Measurements from ENCODE around the gene CRLF3. TPM values are rescaled to one million over a fixed set of nuclear protein-coding genes. Genes with fewer than 3 reads are reported as not detected.
"Not testable (repeated sequence)": the region's sequence is repeated elsewhere in the genome, so short reads cannot be mapped to it uniquely, and the experiment has no call there.

CRLF3 gene
- total and polyA plus RNA-seq, 4 experiments from 2014 or later, result 92.7 to 123 (median 108) TPM

DNA sequence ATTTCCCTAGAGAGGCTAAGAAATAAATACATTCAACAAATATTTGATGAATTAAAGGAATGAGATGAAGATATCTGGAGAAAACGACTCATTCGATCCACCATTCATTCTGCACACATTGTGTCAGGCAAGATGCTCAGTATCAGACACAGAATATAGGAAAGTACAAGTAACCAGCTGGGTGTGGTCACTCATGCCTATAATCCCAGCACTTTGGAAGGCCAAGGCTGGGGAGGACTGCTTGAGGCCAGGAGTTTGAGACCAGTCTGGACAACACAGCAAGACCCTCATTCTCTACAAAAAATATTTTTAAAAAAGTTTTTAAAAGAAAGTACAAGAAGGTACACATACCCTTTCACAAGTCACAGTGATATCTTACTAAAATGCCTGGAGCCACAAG lies 42.3 kb downstream of the CRLF3 start:
- Histone ChIP-seq H3K27me3 (ENCODE audit: insufficient read depth, low read length) (no peaks in the 10 kb centered on the region), H3K4me3 (ENCODE audit: low read length in 2 of 2) (no peak overlapping the region), H3K27ac (ENCODE audit: low read depth, low read length) (no peak overlapping the region), H3K4me1 (ENCODE audit: insufficient read depth, low read length) (no peaks in the 10 kb centered on the region), H3K36me3 (ENCODE audit: insufficient read depth, low read length) (peaks cover 14% of the 10 kb centered on the region), H3K9me3 (ENCODE audit: control insufficient read depth in 1 of 2, low read length in 2 of 2) (no peaks in the 10 kb centered on the region)
- H3K4me1 Mint-ChIP-seq, result peaks cover 6 to 11% (median 7%) of the 10 kb centered on the region in 4 donors
- DNase-seq, result no peak
- H3K36me3 Mint-ChIP-seq, result peaks cover 22 to 45% of the 10 kb centered on the region in 2 donors
- H3K27ac Mint-ChIP-seq, result peak overlapping the region in 3 of 7 donors; percentile 10 to 57 (median 32)
- POLR2A ChIA-PET (ENCODE audit: partially characterized antibody), result interaction anchor here (1.5 kb wide), 1 partner anchor 43 kb away, joined by 4 read pairs; no protein-coding TSS in a partner anchor
- no peaks in the 10 kb centered on the region for H3K27me3 Mint-ChIP-seq
- no peaks in the 10 kb centered on the region for H3K9me3 Mint-ChIP-seq
- intact Hi-C loops (cut with micrococcal nuclease), result no loop called here
- CTCF ChIA-PET (ENCODE audit: partially characterized antibody), result no interaction called here
- no peak overlapping the region for H3K4me3 Mint-ChIP-seq

DNA sequence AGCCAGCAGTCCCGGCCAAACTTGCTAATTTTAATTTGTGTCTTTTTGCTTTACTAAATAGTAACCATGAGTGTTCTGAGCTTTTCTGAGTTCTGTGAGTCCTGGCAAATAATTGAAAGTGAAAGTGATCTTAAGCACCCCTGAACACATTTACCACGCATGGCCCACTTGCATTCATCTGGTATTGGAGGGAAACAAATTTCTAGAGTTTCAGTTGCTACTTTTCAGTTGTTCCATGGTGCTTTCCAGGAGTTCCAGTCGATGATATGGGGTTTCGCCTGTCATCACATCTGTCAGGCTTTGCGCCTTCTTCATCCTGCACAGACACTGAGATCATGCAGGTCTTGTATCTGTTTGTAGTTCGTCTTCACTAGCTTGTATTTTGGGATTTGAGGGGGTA lies 44.1 kb downstream of the CRLF3 start:
- Histone ChIP-seq H3K36me3 (ENCODE audit: insufficient read depth, low read length) (peaks cover 6% of the 10 kb centered on the region), H3K27me3 (ENCODE audit: insufficient read depth, low read length) (no peaks in the 10 kb centered on the region), H3K9me3 (ENCODE audit: control insufficient read depth in 1 of 2, low read length in 2 of 2) (no peaks in the 10 kb centered on the region), H3K4me3 (ENCODE audit: low read length in 2 of 2) (no peak overlapping the region), H3K4me1 (ENCODE audit: insufficient read depth, low read length) (no peaks in the 10 kb centered on the region), H3K27ac (ENCODE audit: low read depth, low read length) (no peak overlapping the region)
- DNase-seq, result no peak
- Mint-ChIP-seq H3K9me3 (no peaks in the 10 kb centered on the region), H3K4me3 (peak overlapping the region in 5 of 8 donors; percentile 2 to 43 (median 9)), H3K27ac (peak overlapping the region; percentile 53 to 93 (median 80)), H3K4me1 (peaks cover 6 to 8% (median 7%) of the 10 kb centered on the region in 4 donors), H3K36me3 (peaks cover 17 to 43% of the 10 kb centered on the region in 2 donors), H3K27me3 (no peaks in the 10 kb centered on the region)
- ChIA-PET POLR2A (ENCODE audit: partially characterized antibody) (no interaction called here), CTCF (ENCODE audit: partially characterized antibody) (no interaction called here)
- intact Hi-C loops (cut with micrococcal nuclease), result no loop called here

- H3K4me1 Mint-ChIP-seq; H3K4me3 Mint-ChIP-seq; H3K27me3 ChIP-seq (ENCODE audit: insufficient read depth, low read length); DNase-seq; CTCF ChIA-PET (ENCODE audit: partially characterized antibody); POLR2A ChIA-PET (ENCODE audit: partially characterized antibody); H3K27ac Mint-ChIP-seq; H3K4me3 ChIP-seq (ENCODE audit: low read length in 2 of 2); H3K27ac ChIP-seq (ENCODE audit: low read depth, low read length); H3K9me3 ChIP-seq (ENCODE audit: control insufficient read depth in 1 of 2, low read length in 2 of 2); intact Hi-C loops (cut with micrococcal nuclease); H3K27me3 Mint-ChIP-seq; H3K9me3 Mint-ChIP-seq; H3K4me1 ChIP-seq (ENCODE audit: insufficient read depth, low read length): not testable (repeated sequence)
- H3K36me3 Mint-ChIP-seq, result peaks cover 20 to 27% of the 10 kb centered on the region in 2 donors
- H3K36me3 ChIP-seq (ENCODE audit: insufficient read depth, low read length), result peaks cover 13% of the 10 kb centered on the region
Observed at GRCh38 chr17:30768771-30769170, 55.7 kb downstream of the CRLF3 start.

- POLR2A ChIA-PET (ENCODE audit: partially characterized antibody); H3K27me3 Mint-ChIP-seq; H3K27ac ChIP-seq (ENCODE audit: low read depth, low read length); H3K27me3 ChIP-seq (ENCODE audit: insufficient read depth, low read length); CTCF ChIA-PET (ENCODE audit: partially characterized antibody); H3K4me3 Mint-ChIP-seq; intact Hi-C loops (cut with micrococcal nuclease); H3K4me1 Mint-ChIP-seq; H3K4me3 ChIP-seq (ENCODE audit: low read length in 2 of 2); DNase-seq; H3K4me1 ChIP-seq (ENCODE audit: insufficient read depth, low read length); H3K9me3 Mint-ChIP-seq; H3K9me3 ChIP-seq (ENCODE audit: control insufficient read depth in 1 of 2, low read length in 2 of 2): not testable (repeated sequence)
- peaks cover 13% of the 10 kb centered on the region for H3K36me3 ChIP-seq (ENCODE audit: insufficient read depth, low read length)
- H3K27ac Mint-ChIP-seq, result peak overlapping the region in 1 of 7 donors; percentile 37
- peaks cover 18 to 25% of the 10 kb centered on the region in 2 donors for H3K36me3 Mint-ChIP-seq
Observed at GRCh38 chr17:30767641-30768404, 56.7 kb downstream of the CRLF3 start.

GRCh38 chr17:30761060-30761459 lies 63.4 kb downstream of the CRLF3 start:
- Histone ChIP-seq H3K27ac (ENCODE audit: low read depth, low read length) (no peak overlapping the region), H3K4me1 (ENCODE audit: insufficient read depth, low read length) (no peaks in the 10 kb centered on the region), H3K4me3 (ENCODE audit: low read length in 2 of 2) (no peak overlapping the region), H3K9me3 (ENCODE audit: control insufficient read depth in 1 of 2, low read length in 2 of 2) (no peaks in the 10 kb centered on the region), H3K27me3 (ENCODE audit: insufficient read depth, low read length) (no peaks in the 10 kb centered on the region), H3K36me3 (ENCODE audit: insufficient read depth, low read length) (no peaks in the 10 kb centered on the region)
- intact Hi-C loops (cut with micrococcal nuclease), result loop anchor here (2.0 kb wide), 1 partner anchor 30 kb away; no protein-coding TSS in a partner anchor
- ChIA-PET CTCF (ENCODE audit: partially characterized antibody) (no interaction called here), POLR2A (ENCODE audit: partially characterized antibody) (no interaction called here)
- Mint-ChIP-seq H3K4me1 (peaks cover 0 to 2% (median under 1%) of the 10 kb centered on the region in 4 donors), H3K27me3 (no peaks in the 10 kb centered on the region), H3K36me3 (peaks cover 6 to 33% of the 10 kb centered on the region in 2 donors), H3K9me3 (no peaks in the 10 kb centered on the region), H3K4me3 (no peak overlapping the region), H3K27ac (peak overlapping the region in 4 of 7 donors; percentile 27 to 74 (median 39))
- no peak for DNase-seq

DNA sequence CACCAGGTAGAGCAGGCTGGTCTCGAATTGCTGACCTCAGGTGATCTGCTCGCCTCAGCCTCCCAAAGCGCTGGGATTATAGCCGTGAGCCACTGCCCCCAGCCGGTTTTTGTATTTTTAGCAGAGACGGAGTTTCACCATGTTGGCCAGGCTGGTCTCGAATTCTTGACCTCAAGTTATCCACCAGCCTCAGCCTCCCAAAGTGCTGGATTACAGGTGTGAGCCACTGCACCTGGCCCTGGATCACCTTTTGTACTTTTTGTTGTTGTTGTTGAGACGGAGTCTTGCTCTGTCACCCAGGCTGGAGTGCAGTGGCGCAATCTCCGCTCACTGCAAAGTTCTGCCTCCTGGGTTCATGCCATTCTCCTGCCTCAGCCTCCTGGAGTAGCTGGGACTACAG lies 71.2 kb downstream of the CRLF3 start:
- H3K27ac ChIP-seq (ENCODE audit: low read depth, low read length); H3K4me1 ChIP-seq (ENCODE audit: insufficient read depth, low read length); POLR2A ChIA-PET (ENCODE audit: partially characterized antibody); H3K36me3 ChIP-seq (ENCODE audit: insufficient read depth, low read length); H3K9me3 ChIP-seq (ENCODE audit: control insufficient read depth in 1 of 2, low read length in 2 of 2); H3K4me1 Mint-ChIP-seq; H3K4me3 Mint-ChIP-seq; H3K27me3 Mint-ChIP-seq; H3K4me3 ChIP-seq (ENCODE audit: low read length in 2 of 2); intact Hi-C loops (cut with micrococcal nuclease); H3K27me3 ChIP-seq (ENCODE audit: insufficient read depth, low read length); CTCF ChIA-PET (ENCODE audit: partially characterized antibody); DNase-seq; H3K9me3 Mint-ChIP-seq: not testable (repeated sequence)
- Mint-ChIP-seq H3K36me3 (peaks cover 16 to 24% of the 10 kb centered on the region in 2 donors), H3K27ac (peak overlapping the region in 1 of 7 donors; percentile 8)

DNA sequence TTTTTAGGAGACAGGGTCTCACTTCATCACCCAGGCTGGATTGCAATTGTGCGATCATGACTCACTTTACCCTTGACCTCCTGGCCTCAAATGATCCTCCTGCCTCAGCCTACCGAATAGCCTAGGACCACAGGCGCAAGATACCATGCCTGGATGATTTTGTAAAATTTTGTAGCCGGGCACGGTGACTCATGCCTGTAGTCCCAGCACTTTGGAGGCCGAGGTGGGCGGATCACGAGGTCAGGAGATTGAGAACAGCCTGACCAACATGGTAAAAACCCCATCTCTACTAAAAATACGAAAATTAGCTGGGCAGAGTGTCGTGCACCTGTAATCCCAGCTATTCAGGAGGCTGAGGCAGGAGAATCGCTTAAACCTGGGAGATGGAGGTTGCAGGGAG lies 73.5 kb downstream of the CRLF3 start:
- POLR2A ChIA-PET (ENCODE audit: partially characterized antibody), result not testable (repeated sequence)

More for the DNA sequence above, 73.5 kb downstream of the CRLF3 start:
- H3K9me3 Mint-ChIP-seq; H3K4me3 Mint-ChIP-seq; H3K27ac ChIP-seq (ENCODE audit: low read depth, low read length); H3K4me1 Mint-ChIP-seq; H3K9me3 ChIP-seq (ENCODE audit: control insufficient read depth in 1 of 2, low read length in 2 of 2); H3K27me3 ChIP-seq (ENCODE audit: insufficient read depth, low read length); DNase-seq; H3K4me3 ChIP-seq (ENCODE audit: low read length in 2 of 2); intact Hi-C loops (cut with micrococcal nuclease); H3K27me3 Mint-ChIP-seq; CTCF ChIA-PET (ENCODE audit: partially characterized antibody); H3K27ac Mint-ChIP-seq; H3K36me3 ChIP-seq (ENCODE audit: insufficient read depth, low read length); H3K4me1 ChIP-seq (ENCODE audit: insufficient read depth, low read length): not testable (repeated sequence)
- peaks cover 20 to 32% of the 10 kb centered on the region in 2 donors for H3K36me3 Mint-ChIP-seq

Data from CD4-positive, alpha-beta memory T cell (primary cell).